IMR-90 (cell line): Measurements from ENCODE around the gene MTMR4.

Experiments
- CEBPB ChIP-seq: IDR thresholded peaks from 2 replicates; pipeline ENCODE4 v1.6.1; 2012; ENCODE audit warnings: low read depth, low read length, improper control_type of control experiment
- CHD1 ChIP-seq: IDR thresholded peaks from 2 replicates; pipeline ENCODE4 v1.6.1; 2012; ENCODE audit warnings: low read depth, low read length, improper control_type of control experiment
- CTCF ChIP-seq: conservative IDR thresholded peaks from 2 replicates; pipeline ENCODE4 v1.5.1; 2012; ENCODE audit warnings: mild to moderate bottlenecking, low read depth, low read length, improper control_type of control experiment
- ELK1 ChIP-seq: fragments of 150-350 bp; IDR thresholded peaks from 2 replicates; pipeline ENCODE4 v1.6.1; 2016; ENCODE audit warnings: low read depth, mild to moderate bottlenecking, low read length, moderate library complexity, borderline replicate concordance
- MAFK ChIP-seq: IDR thresholded peaks from 2 replicates; pipeline ENCODE4 v1.6.1; 2012; ENCODE audit warnings: low read depth, low read length, improper control_type of control experiment
- MAZ ChIP-seq: IDR thresholded peaks from 2 replicates; pipeline ENCODE4 v1.6.1; 2012; ENCODE audit warnings: low read depth, mild to moderate bottlenecking, low read length, improper control_type of control experiment, moderate library complexity, borderline replicate concordance
- MXI1 ChIP-seq: IDR thresholded peaks from 2 replicates; pipeline ENCODE4 v1.6.1; 2012; ENCODE audit warnings: low read depth, mild to moderate bottlenecking, low read length, moderate library complexity, borderline replicate concordance
- POLR2A ChIP-seq: IDR thresholded peaks from 2 replicates; pipeline ENCODE4 v1.6.1; 2012; ENCODE audit warnings: mild to moderate bottlenecking, low read depth, low read length
- RAD21 ChIP-seq: IDR thresholded peaks from 2 replicates; pipeline ENCODE4 v1.6.1; 2012; ENCODE audit warnings: low read length, improper control_type of control experiment
- USF2 ChIP-seq: fragments of 150-350 bp; IDR thresholded peaks from 2 replicates; pipeline ENCODE4 v1.6.1; 2017; ENCODE audit warnings: mild to moderate bottlenecking, antibody characterized with exemption, low read length, low read depth

GRCh38 chr17:58534331-58534730 is 19.9 kb upstream of the MTMR4 start:
- TF ChIP-seq RAD21 (no peak), CEBPB (no peak), CTCF (no peak), POLR2A (no peak), MAZ (no peak), CHD1 (no peak), MXI1 (no peak), USF2 (no peak), MAFK (no peak), ELK1 (no peak)
